HG03460 (cell line): ENCODE measurements around the gene IL23R.
A peak's percentile ranks its signal among the peaks of the same experiment; 100 is the strongest.

Experiments used
- ATAC-seq: cut with Tn5 transposase; IDR thresholded peaks from one replicate; pipeline ENCODE4 v1.9.1; 2021; ENCODE audit not compliant: unreplicated experiment

IL23R gene

DNA sequence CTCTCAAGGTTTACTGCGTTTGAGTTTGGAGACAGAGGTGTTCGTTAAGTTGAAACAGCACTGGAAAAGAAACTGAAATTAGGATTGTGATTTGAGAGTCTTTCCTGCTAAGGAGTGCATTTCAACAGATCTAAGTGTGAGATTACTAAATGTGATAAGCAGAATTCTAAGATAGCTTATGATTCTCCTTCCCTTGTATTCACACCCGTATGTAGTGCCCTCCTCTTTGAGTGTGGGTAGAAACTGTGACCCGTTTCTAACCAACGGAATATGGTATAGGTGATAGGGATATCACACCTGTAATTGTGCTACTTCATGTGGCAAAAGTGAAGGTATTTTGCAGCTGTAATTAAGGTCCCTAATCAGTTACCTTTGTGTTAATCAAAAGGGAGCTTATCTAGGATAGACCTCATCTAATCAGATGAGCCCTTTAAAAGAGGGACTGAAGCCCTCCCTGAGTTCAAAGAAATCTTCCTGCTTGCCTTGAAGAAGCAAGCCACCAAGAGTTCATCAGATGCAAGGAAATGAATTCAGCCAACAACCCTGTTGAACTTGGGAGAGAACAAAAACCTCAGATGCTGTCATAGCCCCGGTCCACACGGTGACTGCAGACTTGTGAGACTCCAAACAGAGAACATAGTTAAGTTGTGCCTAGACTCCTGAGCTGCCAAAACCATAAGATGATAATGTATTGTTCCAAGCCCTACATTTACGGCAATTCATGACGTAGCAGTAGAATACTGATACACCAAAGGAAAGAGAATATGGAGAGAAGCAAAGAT, 128.8 kb downstream of the IL23R start:
- no peak for ATAC-seq

DNA sequence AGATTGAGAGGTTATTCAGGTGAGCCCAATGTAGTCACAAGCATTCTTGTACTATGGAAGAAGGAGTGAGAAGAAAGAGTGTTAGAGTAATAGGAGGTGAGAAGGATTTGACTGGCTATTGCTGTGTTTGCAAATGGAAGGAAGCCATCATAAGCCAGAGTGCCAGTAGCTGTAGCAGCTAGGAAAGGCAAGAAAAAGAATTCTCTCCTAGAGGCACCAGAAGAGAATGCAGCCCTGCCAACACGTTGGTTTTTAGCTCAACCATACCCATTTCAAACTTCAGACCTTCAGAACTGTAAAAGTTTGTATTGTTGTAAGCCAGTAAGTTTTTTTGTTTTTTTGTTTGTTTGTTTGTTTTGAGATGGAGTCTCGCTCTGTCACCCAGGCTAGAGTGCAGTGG, 132.5 kb downstream of the IL23R start:
- ATAC-seq = no peak

DNA sequence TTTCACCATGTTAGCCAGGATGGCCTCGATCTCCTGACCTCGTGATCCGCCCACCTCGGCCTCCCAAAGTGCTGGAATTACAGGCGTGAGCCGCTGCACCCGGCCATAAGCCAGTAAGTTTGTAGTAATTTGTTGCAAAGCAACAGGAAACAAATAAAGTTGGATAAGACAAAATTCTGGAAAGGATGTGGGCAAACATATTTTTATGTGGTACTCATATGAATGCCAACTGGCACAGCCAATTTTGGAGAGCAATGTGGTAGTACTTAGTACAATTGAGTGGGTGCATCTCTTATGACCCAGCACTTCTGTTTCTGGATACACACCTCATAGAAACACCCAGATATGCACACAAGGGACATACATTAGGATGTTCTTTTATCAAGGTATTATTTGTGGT, 133.0 kb downstream of the IL23R start:
- no peak for ATAC-seq

DNA sequence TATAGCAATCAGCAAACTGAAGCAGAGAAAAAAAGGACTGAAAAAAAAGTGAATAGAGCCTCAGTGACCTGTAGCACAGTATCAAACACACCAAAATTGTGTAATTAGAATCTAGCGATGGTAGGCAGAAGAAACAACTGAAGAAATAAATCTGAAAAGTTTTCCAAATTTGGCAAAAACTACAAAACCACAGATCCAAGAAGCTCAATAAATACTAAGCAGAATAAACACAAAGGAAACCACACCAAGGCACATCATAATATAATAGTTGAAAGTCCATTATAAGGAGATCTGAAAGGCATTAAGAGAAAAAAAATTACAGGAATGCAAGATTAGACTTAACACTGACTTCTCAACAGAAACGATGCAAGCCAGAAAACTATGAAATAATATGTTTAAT, 134.3 kb downstream of the IL23R start:
- ATAC-seq = no peak

DNA sequence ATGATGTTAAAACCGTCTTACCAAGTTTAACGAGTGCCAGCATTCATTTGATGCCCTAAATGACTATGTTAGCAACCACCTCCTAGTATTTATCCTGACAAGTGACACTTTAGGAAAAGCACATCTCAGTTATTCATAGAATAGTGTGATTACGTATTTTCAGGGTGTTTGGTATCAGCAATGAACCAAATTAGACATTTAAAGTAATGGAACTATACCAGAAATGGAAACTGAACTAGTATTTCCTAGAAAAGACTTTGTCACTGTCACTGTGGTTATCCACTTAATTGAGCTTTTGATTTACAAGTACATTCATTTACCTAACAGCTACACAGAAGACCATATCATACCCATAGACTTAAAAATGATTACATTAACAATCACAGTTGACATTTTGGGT, 137.8 kb downstream of the IL23R start:
- ATAC-seq = no peak

DNA sequence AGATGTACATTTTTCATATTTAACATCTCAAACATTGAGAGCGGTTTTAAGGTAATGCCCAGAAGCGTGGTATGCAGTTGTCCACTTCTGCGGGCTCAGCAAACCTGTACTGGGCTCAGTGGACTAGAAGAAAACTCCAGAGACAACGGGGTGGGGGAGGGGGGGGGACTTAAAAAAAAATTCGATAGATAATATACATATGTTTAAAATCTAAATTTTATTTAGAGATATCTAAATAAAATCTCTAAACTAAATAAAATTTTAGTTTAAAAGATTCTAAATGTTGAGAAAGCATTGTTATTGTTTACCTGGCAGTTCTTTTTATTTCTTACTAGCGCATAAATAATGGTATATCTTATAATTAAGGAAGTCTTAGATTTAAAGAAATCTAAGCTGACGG, 140.3 kb downstream of the IL23R start:
- no peak for ATAC-seq

DNA sequence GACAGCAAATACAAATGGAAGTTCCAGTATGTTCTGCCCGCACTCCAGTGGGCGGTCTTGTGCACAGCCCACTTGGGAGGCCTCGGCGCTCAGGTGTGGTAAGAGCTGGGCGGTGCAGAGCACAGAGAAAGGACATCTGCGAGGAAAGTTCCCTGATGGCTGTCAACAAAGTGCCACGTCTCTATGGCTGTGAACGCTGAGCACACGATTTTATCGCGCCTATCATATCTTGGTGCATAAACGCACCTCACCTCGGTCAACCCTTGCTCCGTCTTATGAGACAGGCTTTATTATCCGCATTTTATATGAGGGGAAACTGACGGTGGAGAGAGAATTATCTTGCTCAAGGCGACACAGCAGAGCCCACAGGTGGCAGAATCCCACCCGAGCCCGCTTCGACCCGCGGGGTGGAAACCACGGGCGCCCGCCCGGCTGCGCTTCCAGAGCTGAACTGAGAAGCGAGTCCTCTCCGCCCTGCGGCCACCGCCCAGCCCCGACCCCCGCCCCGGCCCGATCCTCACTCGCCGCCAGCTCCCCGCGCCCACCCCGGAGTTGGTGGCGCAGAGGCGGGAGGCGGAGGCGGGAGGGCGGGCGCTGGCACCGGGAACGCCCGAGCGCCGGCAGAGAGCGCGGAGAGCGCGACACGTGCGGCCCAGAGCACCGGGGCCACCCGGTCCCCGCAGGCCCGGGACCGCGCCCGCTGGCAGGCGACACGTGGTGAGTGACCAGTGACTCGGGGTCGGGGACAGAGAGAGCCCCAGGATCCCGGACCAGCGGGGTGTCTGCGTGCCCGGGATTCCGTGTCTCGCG, 141.2 kb downstream of the IL23R start, which contains the start of gene IL12RB2:
Gene IL12RB2 (plus strand): TSS at position 623 of the 810 bp plus-strand sequence. CDS start 12,496 bp downstream, outside the sequence.
- peak; percentile 48 for ATAC-seq

DNA sequence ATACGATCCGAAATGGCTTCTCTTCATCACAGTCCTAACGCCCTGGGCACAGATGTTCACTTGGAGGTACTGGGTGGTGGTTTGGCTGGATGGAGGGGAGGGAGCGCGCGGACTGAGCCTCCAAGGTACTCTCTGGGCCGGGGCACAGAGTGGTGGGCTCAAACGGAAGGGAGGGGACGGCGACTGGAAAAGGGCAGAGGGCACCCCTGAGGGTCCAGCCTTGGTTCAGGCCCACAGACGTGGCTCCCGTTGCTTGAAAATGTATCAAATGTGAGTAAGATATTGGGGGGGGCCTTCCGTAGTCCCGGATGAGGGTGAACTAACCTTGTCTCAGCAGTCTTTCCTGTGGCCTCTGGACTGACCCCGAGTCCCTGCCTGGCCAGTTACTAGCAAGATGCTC, 141.9 kb downstream of the IL23R start:
- peak; percentile 24 for ATAC-seq
